HCT116 (cell line): ENCODE data around the gene ENHO. TPM values are rescaled to one million over a fixed set of nuclear protein-coding genes. Genes with fewer than 3 reads are reported as not detected.

ENCODE experiments used
- ATAC-seq: fragments of 200-7000 bp; cut with Tn5 transposase; 2 replicates; pipeline ENCODE4 v1.9.1; 2020; ENCODE audit warnings: mild to moderate bottlenecking, moderate library complexity
- BruUV-seq: library from RNA; stranded (reverse); fragments of 400-500 nt; replicated peaks from 2 replicates; lab custom pipeline; 2021; lab: Mats Ljungman, UMichigan
- CTCF ChIA-PET: fragments of 300-600 bp; sonication (Branson Sonifier 250); formaldehyde crosslinking; loops from one replicate; lab custom pipeline; 2021; ENCODE audit warnings: antibody characterized with exemption; lab: Charles Lee
- POLR2A ChIA-PET: fragments of 300-600, 350-600 bp; sonication (Branson Sonifier 250); formaldehyde crosslinking; loops from one replicate; lab custom pipeline; 2021; ENCODE audit warnings: antibody characterized with exemption; lab: Charles Lee
- RAD21 ChIA-PET, 2 experiments: fragments of 300-600 bp; sonication (Branson Sonifier 250); formaldehyde crosslinking; loops; one replicate each; lab custom pipeline; 2023; ENCODE audit warnings: low total read pairs in 2 of 2; ENCODE audit not compliant: uncharacterized antibody in 2 of 2, unreplicated experiment in 2 of 2, low non-redundant PET in 1 of 2; lab: Charles Lee
- DNase-seq: peaks from one replicate; pipeline ENCODE4 v3.0.0-alpha.2; 2010; ENCODE audit warnings: low read depth, low spot score
- H2AFZ ChIP-seq: fragments of 200-600 bp; shearing (Covaris generic), sonication (generic); 2 replicates; pipeline ENCODE4 v1.6.1; 2017; ENCODE audit warnings: low read depth, mixed run types, mixed read lengths, antibody characterized with exemption, low read length; ENCODE audit not compliant: poor library complexity, severe bottlenecking
- H3K27ac ChIP-seq: 2 replicates; pipeline ENCODE4 v1.5.1; 2012; ENCODE audit warnings: low read depth, low read length
- H3K27me3 ChIP-seq: fragments of 200-600 bp; sonication (generic); 2 replicates; pipeline ENCODE4 v1.6.1; 2016; ENCODE audit warnings: mixed run types, low read length, mixed read lengths; ENCODE audit not compliant: insufficient read depth
- H3K36me3 ChIP-seq, 2 experiments: fragments of 200-500 bp in 1 of 2; fragments of 200-600 bp in 1 of 2; sonication (Bioruptor generic) in 1 of 2; sonication (generic) in 1 of 2; 2 replicates each; pipeline versions ENCODE4 v1.5.1 to v1.6.1; 2014 to 2016; ENCODE audit warnings: low read length in 2 of 2, inconsistent platforms in 1 of 2, mixed read lengths in 1 of 2, mixed run types in 1 of 2; ENCODE audit not compliant: insufficient read depth in 2 of 2, control insufficient read depth in 1 of 2
- H3K4me1 ChIP-seq, 2 experiments: fragments of 200-600 bp in 1 of 2; sonication (generic) in 1 of 2; 2 replicates each; pipeline versions ENCODE4 v1.5.1 to v1.6.1; 2012 to 2017; ENCODE audit warnings: low read length in 2 of 2, inconsistent platforms in 1 of 2, mild to moderate bottlenecking in 1 of 2, mixed read lengths in 1 of 2, mixed run types in 1 of 2, moderate library complexity in 1 of 2; ENCODE audit not compliant: insufficient read depth in 2 of 2, control insufficient read depth in 1 of 2
- H3K4me2 ChIP-seq: fragments of 200-600 bp; sonication (generic); 2 replicates; pipeline ENCODE4 v1.6.1; 2017; ENCODE audit warnings: mixed run types, low read length, mixed read lengths
- H3K4me3 ChIP-seq, 2 experiments: fragments of 200-600 bp in 1 of 2; sonication (generic) in 1 of 2; replicated peaks in 1 of 2; 2 replicates each; pipeline ENCODE4 v1.5.1; 2011 to 2016; ENCODE audit warnings: low read length in 2 of 2, control low read depth in 1 of 2, low read depth in 1 of 2, mild to moderate bottlenecking in 1 of 2, mixed read lengths in 1 of 2, mixed run types in 1 of 2
- H3K79me2 ChIP-seq: fragments of 200-600 bp; sonication (generic); 2 replicates; pipeline ENCODE4 v1.6.1; 2017; ENCODE audit warnings: mild to moderate bottlenecking, mixed run types, low read length, moderate library complexity, mixed read lengths; ENCODE audit not compliant: insufficient read depth
- H3K9ac ChIP-seq: fragments of 200-600 bp; sonication (generic); 2 replicates; pipeline ENCODE4 v1.6.1; 2016; ENCODE audit warnings: low read length, mixed read lengths
- H3K9me2 ChIP-seq: fragments of 200-600 bp; sonication (generic), shearing (Covaris generic); 2 replicates; pipeline ENCODE4 v1.6.1; 2017; ENCODE audit warnings: mixed run types, mild to moderate bottlenecking, moderate library complexity; ENCODE audit not compliant: insufficient read depth
- H3K9me3 ChIP-seq, 2 experiments: fragments of 200-500 bp in 1 of 2; fragments of 200-600 bp in 1 of 2; sonication (Bioruptor generic) in 1 of 2; sonication (generic) in 1 of 2; 2 replicates each; pipeline ENCODE4 v1.6.1; 2014 to 2017; ENCODE audit warnings: low read length in 2 of 2, mixed read lengths in 2 of 2, inconsistent platforms in 1 of 2, low read depth in 1 of 2, mild to moderate bottlenecking in 1 of 2, mixed run types in 1 of 2, moderate library complexity in 1 of 2; ENCODE audit not compliant: control insufficient read depth in 1 of 2, insufficient read depth in 1 of 2
- H4K20me1 ChIP-seq: fragments of 200-600 bp; sonication (generic), shearing (Covaris generic); 2 replicates; pipeline ENCODE4 v1.6.1; 2017; ENCODE audit warnings: mixed run types, mild to moderate bottlenecking, moderate library complexity; ENCODE audit not compliant: insufficient read depth
- CEBPB ChIP-seq: IDR thresholded peaks from 2 replicates; pipeline ENCODE4 v1.6.1; 2012; ENCODE audit warnings: low read depth
- EGR1 ChIP-seq: IDR thresholded peaks from 2 replicates; pipeline ENCODE4 v1.6.1; 2012; ENCODE audit warnings: low read depth
- ELF1 ChIP-seq: IDR thresholded peaks from 2 replicates; pipeline ENCODE4 v1.6.1; 2012; ENCODE audit warnings: low read depth, borderline replicate concordance
- JUND ChIP-seq: IDR thresholded peaks from 2 replicates; pipeline ENCODE4 v1.6.1; 2012
- RAD21 ChIP-seq: IDR thresholded peaks from 2 replicates; pipeline ENCODE4 v1.6.1; 2012; ENCODE audit warnings: low read depth, mild to moderate bottlenecking
- SRF ChIP-seq: IDR thresholded peaks from 2 replicates; pipeline ENCODE4 v1.6.1; 2012; ENCODE audit warnings: low read depth
- ZNF274 ChIP-seq: fragments of 200-500 bp; sonication (Bioruptor generic); IDR thresholded peaks from 2 replicates; pipeline ENCODE4 v1.6.1; 2014; ENCODE audit warnings: mild to moderate bottlenecking, low read depth, low read length, inconsistent platforms
- intact Hi-C: fragments of 100-400 bp; cut with micrococcal nuclease; formaldehyde crosslinking; loops from 2 replicates; pipeline ENCODE4 v1.10.0; 2022
- total RNA-seq: library from RNA; stranded (reverse); gene quantifications from one replicate; pipeline ENCODE4 v1.2.1, GENCODE V29; 2021; ENCODE audit not compliant: unreplicated experiment
- TF ChIP-seq, protein P1 (sequence below): IDR thresholded peaks from 2 replicates; pipeline ENCODE4 v1.6.1; 2012; ENCODE audit warnings: low read depth
- TF ChIP-seq, protein P2 (sequence below), 3 experiments: fragments of 200-600 bp in 1 of 3; sonication (generic) in 1 of 3; IDR thresholded peaks in 2 of 3; conservative IDR thresholded peaks in 1 of 3; 2 replicates each; pipeline ENCODE4 v1.5.1; 2012 to 2017; ENCODE audit warnings: low read depth in 2 of 3, low read length in 2 of 3, antibody characterized with exemption in 1 of 3, borderline replicate concordance in 1 of 3, control low read depth in 1 of 3, mild to moderate bottlenecking in 1 of 3, mixed read lengths in 1 of 3, mixed run types in 1 of 3, moderate library complexity in 1 of 3; ENCODE audit not compliant: insufficient read depth in 1 of 3
- TF ChIP-seq, protein P3 (sequence below): IDR thresholded peaks from 2 replicates; pipeline ENCODE4 v1.6.1; 2012
- TF ChIP-seq, protein P4 (sequence below): IDR thresholded peaks from 2 replicates; pipeline ENCODE4 v1.6.1; 2012

ENHO gene
- total RNA-seq, 1 experiment from 2014 or later: 6.1 TPM

DNA sequence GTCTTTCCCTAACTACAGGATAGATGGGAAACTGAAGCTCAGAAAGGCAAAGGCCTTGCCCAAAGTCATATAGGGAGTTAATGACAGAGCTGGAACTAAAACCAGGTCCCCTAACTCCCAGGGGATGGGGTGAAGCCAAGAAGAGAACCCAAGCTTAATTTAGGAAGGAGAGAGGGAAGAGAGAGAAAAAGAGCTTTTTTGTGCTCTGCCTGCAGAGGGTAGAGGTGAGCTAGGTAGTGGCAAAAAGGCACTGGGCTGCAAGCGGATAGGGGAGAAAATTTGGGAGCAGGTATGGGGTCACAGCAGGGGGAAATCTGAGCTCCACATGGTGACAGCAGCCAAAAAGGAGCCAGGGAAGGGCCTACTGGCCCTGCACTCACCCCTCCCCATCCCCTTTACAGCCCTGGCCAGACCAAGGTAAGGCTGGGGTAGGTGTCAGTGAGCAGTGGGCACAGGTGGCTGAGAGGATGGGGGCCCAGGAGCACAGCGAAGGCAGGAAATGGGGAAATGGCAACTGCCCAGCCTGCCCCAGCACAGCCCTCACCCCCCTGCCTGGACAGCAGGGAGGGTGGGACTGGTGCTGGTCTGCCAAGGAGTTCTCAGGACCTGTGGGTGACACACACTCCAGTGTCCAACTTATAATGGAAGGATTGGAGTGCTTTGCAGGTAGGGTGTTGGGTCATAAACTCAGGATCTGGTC lies 3.3 kb downstream of the ENHO start (continued):
- TF ChIP-seq, protein P1, sequence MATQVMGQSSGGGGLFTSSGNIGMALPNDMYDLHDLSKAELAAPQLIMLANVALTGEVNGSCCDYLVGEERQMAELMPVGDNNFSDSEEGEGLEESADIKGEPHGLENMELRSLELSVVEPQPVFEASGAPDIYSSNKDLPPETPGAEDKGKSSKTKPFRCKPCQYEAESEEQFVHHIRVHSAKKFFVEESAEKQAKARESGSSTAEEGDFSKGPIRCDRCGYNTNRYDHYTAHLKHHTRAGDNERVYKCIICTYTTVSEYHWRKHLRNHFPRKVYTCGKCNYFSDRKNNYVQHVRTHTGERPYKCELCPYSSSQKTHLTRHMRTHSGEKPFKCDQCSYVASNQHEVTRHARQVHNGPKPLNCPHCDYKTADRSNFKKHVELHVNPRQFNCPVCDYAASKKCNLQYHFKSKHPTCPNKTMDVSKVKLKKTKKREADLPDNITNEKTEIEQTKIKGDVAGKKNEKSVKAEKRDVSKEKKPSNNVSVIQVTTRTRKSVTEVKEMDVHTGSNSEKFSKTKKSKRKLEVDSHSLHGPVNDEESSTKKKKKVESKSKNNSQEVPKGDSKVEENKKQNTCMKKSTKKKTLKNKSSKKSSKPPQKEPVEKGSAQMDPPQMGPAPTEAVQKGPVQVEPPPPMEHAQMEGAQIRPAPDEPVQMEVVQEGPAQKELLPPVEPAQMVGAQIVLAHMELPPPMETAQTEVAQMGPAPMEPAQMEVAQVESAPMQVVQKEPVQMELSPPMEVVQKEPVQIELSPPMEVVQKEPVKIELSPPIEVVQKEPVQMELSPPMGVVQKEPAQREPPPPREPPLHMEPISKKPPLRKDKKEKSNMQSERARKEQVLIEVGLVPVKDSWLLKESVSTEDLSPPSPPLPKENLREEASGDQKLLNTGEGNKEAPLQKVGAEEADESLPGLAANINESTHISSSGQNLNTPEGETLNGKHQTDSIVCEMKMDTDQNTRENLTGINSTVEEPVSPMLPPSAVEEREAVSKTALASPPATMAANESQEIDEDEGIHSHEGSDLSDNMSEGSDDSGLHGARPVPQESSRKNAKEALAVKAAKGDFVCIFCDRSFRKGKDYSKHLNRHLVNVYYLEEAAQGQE: no peak
- TF ChIP-seq RAD21 (peak; percentile 50), EGR1 (no peak)
- TF ChIP-seq, protein P2, sequence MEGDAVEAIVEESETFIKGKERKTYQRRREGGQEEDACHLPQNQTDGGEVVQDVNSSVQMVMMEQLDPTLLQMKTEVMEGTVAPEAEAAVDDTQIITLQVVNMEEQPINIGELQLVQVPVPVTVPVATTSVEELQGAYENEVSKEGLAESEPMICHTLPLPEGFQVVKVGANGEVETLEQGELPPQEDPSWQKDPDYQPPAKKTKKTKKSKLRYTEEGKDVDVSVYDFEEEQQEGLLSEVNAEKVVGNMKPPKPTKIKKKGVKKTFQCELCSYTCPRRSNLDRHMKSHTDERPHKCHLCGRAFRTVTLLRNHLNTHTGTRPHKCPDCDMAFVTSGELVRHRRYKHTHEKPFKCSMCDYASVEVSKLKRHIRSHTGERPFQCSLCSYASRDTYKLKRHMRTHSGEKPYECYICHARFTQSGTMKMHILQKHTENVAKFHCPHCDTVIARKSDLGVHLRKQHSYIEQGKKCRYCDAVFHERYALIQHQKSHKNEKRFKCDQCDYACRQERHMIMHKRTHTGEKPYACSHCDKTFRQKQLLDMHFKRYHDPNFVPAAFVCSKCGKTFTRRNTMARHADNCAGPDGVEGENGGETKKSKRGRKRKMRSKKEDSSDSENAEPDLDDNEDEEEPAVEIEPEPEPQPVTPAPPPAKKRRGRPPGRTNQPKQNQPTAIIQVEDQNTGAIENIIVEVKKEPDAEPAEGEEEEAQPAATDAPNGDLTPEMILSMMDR (IDR thresholded peaks at IDR 0.05 in 2 of 3, conservative IDR thresholded peaks at IDR 0.05 in 1 of 3; ENCODE audit: borderline replicate concordance in 1 of 3, insufficient read depth in 1 of 3, low read depth in 2 of 3, low read length in 2 of 3): peak in 2 of 3 experiments; percentile 16 to 32; a peak in 2 of 6 replicates
- TF ChIP-seq, protein P3, sequence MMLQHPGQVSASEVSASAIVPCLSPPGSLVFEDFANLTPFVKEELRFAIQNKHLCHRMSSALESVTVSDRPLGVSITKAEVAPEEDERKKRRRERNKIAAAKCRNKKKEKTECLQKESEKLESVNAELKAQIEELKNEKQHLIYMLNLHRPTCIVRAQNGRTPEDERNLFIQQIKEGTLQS: no peak

DNA sequence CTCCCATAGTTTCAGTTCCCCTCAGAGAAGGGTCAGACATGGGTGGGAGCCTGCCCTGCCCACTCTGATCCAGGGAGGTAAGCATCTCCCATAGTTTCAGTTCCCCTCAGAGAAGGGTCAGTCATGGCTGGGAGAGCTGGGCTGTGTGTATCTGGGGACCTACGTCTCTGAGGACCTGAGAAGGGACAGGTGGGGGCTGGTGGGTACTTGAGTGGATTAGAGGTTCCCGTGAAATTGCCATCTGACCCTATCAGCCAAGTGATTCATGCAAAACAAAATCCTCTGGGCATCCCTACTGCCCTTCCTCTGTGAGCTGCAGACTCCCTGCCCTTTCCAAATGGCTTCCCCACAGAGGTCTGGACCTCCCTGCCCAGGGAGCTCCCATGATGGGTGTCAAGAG lies 3.9 kb downstream of the ENHO start:
- BruUV-seq: no TSS peak
- RAD21 ChIA-PET: no interaction called here

More for the DNA sequence above, 3.9 kb downstream of the ENHO start:
- no peak for DNase-seq
- H3K4me1 ChIP-seq: peaks cover 8 to 17% of the 10 kb centered on the region in 2 experiments; a peak in 3 of 4 replicates
- ChIA-PET POLR2A (no interaction called here), CTCF (interaction anchor here (1.6 to 2.0 kb wide), 4 partner anchors 28 to 85 kb away, joined by 4 to 8 read pairs (median 7); no protein-coding TSS in a partner anchor)
- no peaks in the 10 kb centered on the region for H3K79me2 ChIP-seq
- H3K27ac ChIP-seq: no peak overlapping the region
- TF ChIP-seq JUND: no peak
- TF ChIP-seq, protein P4, sequence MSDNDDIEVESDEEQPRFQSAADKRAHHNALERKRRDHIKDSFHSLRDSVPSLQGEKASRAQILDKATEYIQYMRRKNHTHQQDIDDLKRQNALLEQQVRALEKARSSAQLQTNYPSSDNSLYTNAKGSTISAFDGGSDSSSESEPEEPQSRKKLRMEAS: no peak
- TF ChIP-seq ELF1: no peak
- no peak for TF ChIP-seq CEBPB
- TF ChIP-seq ZNF274: no peak
- TF ChIP-seq SRF: no peak
- TF ChIP-seq, protein P2 (IDR thresholded peaks at IDR 0.05 in 2 of 3, conservative IDR thresholded peaks at IDR 0.05 in 1 of 3; ENCODE audit: borderline replicate concordance in 1 of 3, insufficient read depth in 1 of 3, low read depth in 2 of 3, low read length in 2 of 3): no peak
- H3K9me3 ChIP-seq: no peaks in the 10 kb centered on the region
- no peaks in the 10 kb centered on the region for H3K27me3 ChIP-seq
- no peak for ATAC-seq
- no peak overlapping the region for H3K4me3 ChIP-seq
- H2AFZ ChIP-seq: no peak overlapping the region
- no peaks in the 10 kb centered on the region for H3K9me2 ChIP-seq
- no peaks in the 10 kb centered on the region for H3K36me3 ChIP-seq
- no peak overlapping the region for H3K9ac ChIP-seq
- intact Hi-C loops: no loop called here
- no peak overlapping the region for H3K4me2 ChIP-seq
- H4K20me1 ChIP-seq: no peaks in the 10 kb centered on the region
